Suprapubic skin (tissue), 3 donors: ENCODE data around the gene LPP.

Experiments used
- POLR2A ChIP-seq, 2 donors: fragments of 450-650 bp; IDR thresholded peaks; one replicate each; pipeline ENCODE4 v1.6.1; 2017; ENCODE audit warnings: antibody characterized with exemption in 2 of 2, mild to moderate bottlenecking in 2 of 2, moderate library complexity in 2 of 2
- TF ChIP-seq, protein P1 (sequence below), 2 donors: fragments of 200-600 bp in 1 of 2; fragments of 450-650 bp in 1 of 2; sonication (generic) in 1 of 2; IDR thresholded peaks; one replicate each; pipeline ENCODE4 v1.5.1; 2016 to 2019; ENCODE audit warnings: antibody characterized with exemption in 2 of 2, mild to moderate bottlenecking in 1 of 2, moderate library complexity in 1 of 2

DNA sequence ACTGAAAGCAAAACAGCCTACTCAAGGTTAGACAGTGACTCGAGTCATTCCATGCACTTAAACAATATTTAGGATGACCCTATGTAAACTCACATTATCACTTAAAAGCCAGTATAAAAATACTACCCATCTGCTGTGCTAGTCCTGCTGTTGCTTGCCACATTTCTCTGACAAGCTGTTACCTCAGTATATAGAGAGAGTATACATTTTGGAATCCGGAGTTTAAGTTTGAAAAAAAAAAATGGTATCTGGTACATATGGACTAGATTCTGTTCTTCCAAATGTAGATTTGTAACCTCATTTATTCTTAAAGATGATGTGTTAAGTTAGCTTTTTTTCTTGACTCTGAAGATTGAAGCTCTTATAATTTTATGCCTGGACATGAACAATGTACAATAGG lies 514.0 kb downstream of the LPP start:
- TF ChIP-seq, protein P1, sequence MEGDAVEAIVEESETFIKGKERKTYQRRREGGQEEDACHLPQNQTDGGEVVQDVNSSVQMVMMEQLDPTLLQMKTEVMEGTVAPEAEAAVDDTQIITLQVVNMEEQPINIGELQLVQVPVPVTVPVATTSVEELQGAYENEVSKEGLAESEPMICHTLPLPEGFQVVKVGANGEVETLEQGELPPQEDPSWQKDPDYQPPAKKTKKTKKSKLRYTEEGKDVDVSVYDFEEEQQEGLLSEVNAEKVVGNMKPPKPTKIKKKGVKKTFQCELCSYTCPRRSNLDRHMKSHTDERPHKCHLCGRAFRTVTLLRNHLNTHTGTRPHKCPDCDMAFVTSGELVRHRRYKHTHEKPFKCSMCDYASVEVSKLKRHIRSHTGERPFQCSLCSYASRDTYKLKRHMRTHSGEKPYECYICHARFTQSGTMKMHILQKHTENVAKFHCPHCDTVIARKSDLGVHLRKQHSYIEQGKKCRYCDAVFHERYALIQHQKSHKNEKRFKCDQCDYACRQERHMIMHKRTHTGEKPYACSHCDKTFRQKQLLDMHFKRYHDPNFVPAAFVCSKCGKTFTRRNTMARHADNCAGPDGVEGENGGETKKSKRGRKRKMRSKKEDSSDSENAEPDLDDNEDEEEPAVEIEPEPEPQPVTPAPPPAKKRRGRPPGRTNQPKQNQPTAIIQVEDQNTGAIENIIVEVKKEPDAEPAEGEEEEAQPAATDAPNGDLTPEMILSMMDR (IDR thresholded peaks at IDR 0.05) = no peak
- TF ChIP-seq POLR2A (IDR thresholded peaks at IDR 0.05) = no peak
